ENCODE results near the gene PTPRK.

- TF ChIP-seq CTCF (conservative IDR thresholded peaks at IDR 0.05 in 1 of 2, IDR thresholded peaks at IDR 0.05 in 1 of 2; ENCODE audit: low read depth in 1 of 2, low read length in 2 of 2) (no peak), EZH2 (IDR thresholded peaks at IDR 0.05; ENCODE audit: low read length, missing control alignments) (no peak)
Observed at GRCh38 chr6:128152551-128152950, 367.8 kb downstream of the PTPRK start.

Data from fibroblast of lung (primary cell).